ENCODE measurements around the gene MALT1. TPM values are rescaled to one million over a fixed set of nuclear protein-coding genes. Genes with fewer than 3 reads are reported as not detected.

Gene MALT1
- total RNA-seq, 1 experiment from 2014 or later: 34.0 TPM

- POLR2A ChIA-PET: no interaction called here
- intact Hi-C loops (cut with micrococcal nuclease; ENCODE audit: unreplicated experiment) (no loop called here), in situ Hi-C loops (cut with HindIII; ENCODE audit: low pct_unique_long_range_greater_than_20kb, low sequenced_read_pairs) (no loop called here)
- Histone ChIP-seq H3K36me3 (ENCODE audit: control insufficient read depth, insufficient read depth, low read length) (no peaks in the 10 kb centered on the region), H3K4me1 (ENCODE audit: control insufficient read depth, insufficient read depth, low read length) (peaks cover 6% of the 10 kb centered on the region; the same call in 1 of the 2 replicates), H3K9me3 (ENCODE audit: control insufficient read depth, insufficient read depth, low read depth, low read length) (no peaks in the 10 kb centered on the region), H3K4me3 (ENCODE audit: low read depth in 2 of 2, low read length in 2 of 2) (no peak overlapping the region), H3K27ac (ENCODE audit: low read length) (no peak overlapping the region), H3K27me3 (ENCODE audit: control insufficient read depth, insufficient read depth, low read length) (no peaks in the 10 kb centered on the region)
- DNase-seq (ENCODE audit: low read depth, low spot score): no peak
- BruUV-seq (replicated peaks): no TSS peak
- CTCF ChIA-PET: no interaction called here
- TF ChIP-seq SIN3A (IDR thresholded peaks at IDR 0.05; ENCODE audit: borderline replicate concordance, insufficient read depth, low read depth, low read length): no peak
- no peak for TF ChIP-seq POLR2AphosphoS5 (IDR thresholded peaks at IDR 0.05; ENCODE audit: low read depth, low read length)
- no peak for TF ChIP-seq CTCF (IDR thresholded peaks at IDR 0.05)
- ATAC-seq: no peak
These were observed 129.3 kb downstream of the MALT1 start for GRCh38 chr18:58800582-58800981.

- peak overlapping the region; percentile 73; the same call in 1 of the 2 replicates for H3K27ac ChIP-seq (ENCODE audit: low read length)
- no TSS peak for BruUV-seq (replicated peaks)
- in situ Hi-C loops (cut with HindIII; ENCODE audit: low pct_unique_long_range_greater_than_20kb, low sequenced_read_pairs) (no loop called here), intact Hi-C loops (cut with micrococcal nuclease; ENCODE audit: unreplicated experiment) (no loop called here)
- H3K9me3 ChIP-seq (ENCODE audit: control insufficient read depth, insufficient read depth, low read depth, low read length): no peaks in the 10 kb centered on the region
- TF ChIP-seq TCF7L2 (IDR thresholded peaks at IDR 0.05; ENCODE audit: low read depth, low read length) (no peak), SIN3A (IDR thresholded peaks at IDR 0.05; ENCODE audit: borderline replicate concordance, insufficient read depth, low read depth, low read length) (no peak), CTCF (IDR thresholded peaks at IDR 0.05) (no peak), REST (IDR thresholded peaks at IDR 0.05; ENCODE audit: insufficient read depth in 1 of 2, low read depth in 2 of 2, low read length in 1 of 2) (no peak)
- H3K27me3 ChIP-seq (ENCODE audit: control insufficient read depth, insufficient read depth, low read length): no peaks in the 10 kb centered on the region
- DNase-seq (ENCODE audit: low read depth, low spot score): no peak
- ATAC-seq: no peak
- no peak overlapping the region for H3K4me3 ChIP-seq (ENCODE audit: low read depth in 2 of 2, low read length in 2 of 2)
- ChIA-PET CTCF (interaction anchor here (0.5 kb wide), 1 partner anchor 26 kb away, joined by 4 read pairs; no protein-coding TSS in a partner anchor), POLR2A (no interaction called here)
- H3K4me1 ChIP-seq (ENCODE audit: control insufficient read depth, insufficient read depth, low read length): peaks cover 10% of the 10 kb centered on the region
- no peaks in the 10 kb centered on the region for H3K36me3 ChIP-seq (ENCODE audit: control insufficient read depth, insufficient read depth, low read length)
These were observed 131.7 kb downstream of the MALT1 start for GRCh38 chr18:58802959-58803358.
